Esophagus (tissue), 2 donors: Measurements from ENCODE around the gene SLC17A7. TPM values are rescaled to one million over a fixed set of nuclear protein-coding genes. Genes with fewer than 3 reads are reported as not detected.

Source experiments
- H3K27ac ChIP-seq, 2 donors: one replicate each; pipeline ENCODE4 v1.5.1; 2013; ENCODE audit warnings: low read depth in 2 of 2, mild to moderate bottlenecking in 2 of 2, inconsistent platforms in 1 of 2, low read length in 1 of 2, moderate library complexity in 1 of 2
- H3K27me3 ChIP-seq, 2 donors: one replicate each; pipeline ENCODE4 v1.6.1; 2013; ENCODE audit warnings: low read length in 2 of 2, control low read depth in 1 of 2, mild to moderate bottlenecking in 1 of 2; ENCODE audit not compliant: insufficient read depth in 2 of 2, control insufficient read depth in 1 of 2
- H3K36me3 ChIP-seq, 2 donors: one replicate each; pipeline ENCODE4 v1.6.1; 2013; ENCODE audit warnings: low read length in 1 of 2; ENCODE audit not compliant: control insufficient read depth in 2 of 2, insufficient read depth in 2 of 2
- H3K4me1 ChIP-seq, 2 donors: one replicate each; pipeline ENCODE4 v1.6.1; 2013; ENCODE audit warnings: low read length in 1 of 2; ENCODE audit not compliant: control insufficient read depth in 2 of 2, insufficient read depth in 2 of 2
- H3K4me3 ChIP-seq, 2 donors: one replicate each; pipeline ENCODE4 v1.5.1; 2013; ENCODE audit warnings: low read length in 2 of 2, mild to moderate bottlenecking in 2 of 2, low read depth in 1 of 2, moderate library complexity in 1 of 2
- H3K9me3 ChIP-seq, 2 donors: one replicate each; pipeline ENCODE4 v1.6.1; 2013; ENCODE audit warnings: mild to moderate bottlenecking in 2 of 2, low read depth in 1 of 2, low read length in 1 of 2, moderate library complexity in 1 of 2; ENCODE audit not compliant: control insufficient read depth in 2 of 2, insufficient read depth in 1 of 2
- WGBS, 2 donors: extraction: QIAGEN DNeasy Blood & Tissue Kit; methylation state at CpG; one replicate each; pipeline ENCODE4 v1.1.7; 2013; 5-methylcytosine and 5-hydroxymethylcytosine counted together
- polyA plus RNA-seq, 2 donors: library from polyadenylated mRNA; stranded (reverse); fragments of 200-250 nt; gene quantifications; one replicate each; pipeline ENCODE4 v1.2.3, GENCODE V29; 2013
- donor health status: healthy with polysubstance abuse.
- donor health status: Bipolar disorder and iron deficiency.

Gene SLC17A7
- polyA plus RNA-seq, 2 donors = 0.28 to 0.29 TPM

- peaks cover 2% of the 10 kb centered on the region in 2 donors for H3K4me1 ChIP-seq
- H3K27me3 ChIP-seq = peaks cover 0 to 12% of the 10 kb centered on the region in 2 donors
- no peak overlapping the region for H3K4me3 ChIP-seq
- H3K27ac ChIP-seq = no peak overlapping the region
- H3K9me3 ChIP-seq = peaks cover 0 to 5% of the 10 kb centered on the region in 2 donors
- no peaks in the 10 kb centered on the region for H3K36me3 ChIP-seq
- 36 to 37% methylated on average over 6 of the region's 6 CpGs for WGBS, 2 donors
These were observed 1.5 kb downstream of the SLC17A7 start for GRCh38 chr19:49439836-49440235.

- Histone ChIP-seq H3K4me1 (peaks cover 2% of the 10 kb centered on the region in 2 donors), H3K9me3 (peaks cover 0 to 5% of the 10 kb centered on the region in 2 donors), H3K36me3 (no peaks in the 10 kb centered on the region), H3K27ac (no peak overlapping the region), H3K4me3 (no peak overlapping the region), H3K27me3 (peaks cover 0 to 17% of the 10 kb centered on the region in 2 donors)
- WGBS, 2 donors = 9 to 20% methylated on average over 6 of the region's 6 CpGs
These were observed 3.1 kb downstream of the SLC17A7 start for GRCh38 chr19:49438261-49438660.

- H3K27me3 ChIP-seq = peaks cover 0 to 22% of the 10 kb centered on the region in 2 donors
- no peak overlapping the region for H3K27ac ChIP-seq
- H3K4me3 ChIP-seq = no peak overlapping the region
- WGBS, 2 donors = 13% methylated on average over 8 of the region's 8 CpGs
- no peaks in the 10 kb centered on the region for H3K36me3 ChIP-seq
- peaks cover 2% of the 10 kb centered on the region in 2 donors for H3K4me1 ChIP-seq
- peaks cover 0 to 5% of the 10 kb centered on the region in 2 donors for H3K9me3 ChIP-seq
These were observed 4.1 kb downstream of the SLC17A7 start for GRCh38 chr19:49437231-49437630.

- Histone ChIP-seq H3K27ac (no peak overlapping the region), H3K4me3 (no peak overlapping the region), H3K36me3 (no peaks in the 10 kb centered on the region), H3K27me3 (peaks cover 0 to 24% of the 10 kb centered on the region in 2 donors), H3K9me3 (peaks cover 0 to 9% of the 10 kb centered on the region in 2 donors), H3K4me1 (peaks cover 2% of the 10 kb centered on the region in 2 donors)
- 15 to 20% methylated on average over 31 to 42 of the region's 42 CpGs for whole genome bisulfite sequencing, 2 donors
These were observed 4.8 kb downstream of the SLC17A7 start for GRCh38 chr19:49436381-49437017.

GRCh38 chr19:49435670-49436069 lies 5.7 kb downstream of the SLC17A7 start:
- Histone ChIP-seq H3K27me3 (peaks cover 0 to 22% of the 10 kb centered on the region in 2 donors), H3K4me1 (peaks cover 0 to 2% of the 10 kb centered on the region in 2 donors), H3K27ac (no peak overlapping the region), H3K9me3 (peaks cover 0 to 12% of the 10 kb centered on the region in 2 donors), H3K36me3 (no peaks in the 10 kb centered on the region), H3K4me3 (no peak overlapping the region)
- 86 to 87% methylated on average over 10 of the region's 10 CpGs for WGBS, 2 donors

- Histone ChIP-seq H3K36me3 (no peaks in the 10 kb centered on the region), H3K27ac (no peak overlapping the region), H3K9me3 (peaks cover 0 to 12% of the 10 kb centered on the region in 2 donors), H3K27me3 (peaks cover 0 to 22% of the 10 kb centered on the region in 2 donors), H3K4me1 (peaks cover 0 to 2% of the 10 kb centered on the region in 2 donors), H3K4me3 (no peak overlapping the region)
- 87 to 89% methylated on average over 18 of the region's 18 CpGs for whole genome bisulfite sequencing, 2 donors
These were observed 6.3 kb downstream of the SLC17A7 start for GRCh38 chr19:49434907-49435583.

- H3K36me3 ChIP-seq = no peaks in the 10 kb centered on the region
- peaks cover 0 to 12% of the 10 kb centered on the region in 2 donors for H3K9me3 ChIP-seq
- 21 to 29% methylated on average over 31 of the region's 31 CpGs for WGBS, 2 donors
- peaks cover 0 to 2% of the 10 kb centered on the region in 2 donors for H3K4me1 ChIP-seq
- no peak overlapping the region for H3K4me3 ChIP-seq
- H3K27ac ChIP-seq = no peak overlapping the region
- H3K27me3 ChIP-seq = peaks cover 0 to 25% of the 10 kb centered on the region in 2 donors
These were observed 8.0 kb downstream of the SLC17A7 start for GRCh38 chr19:49433240-49433901.

- WGBS, 2 donors = 15 to 18% methylated on average over 63 of the region's 63 CpGs
- Histone ChIP-seq H3K27me3 (peaks cover 0 to 26% of the 10 kb centered on the region in 2 donors), H3K4me1 (peaks cover 2 to 4% of the 10 kb centered on the region in 2 donors), H3K9me3 (peaks cover 0 to 12% of the 10 kb centered on the region in 2 donors), H3K4me3 (no peak overlapping the region), H3K36me3 (no peaks in the 10 kb centered on the region), H3K27ac (no peak overlapping the region)
These were observed 8.9 kb downstream of the SLC17A7 start for GRCh38 chr19:49432141-49433073.

- Histone ChIP-seq H3K27me3 (peaks cover 0 to 21% of the 10 kb centered on the region in 2 donors), H3K27ac (no peak overlapping the region), H3K4me3 (no peak overlapping the region), H3K36me3 (no peaks in the 10 kb centered on the region), H3K4me1 (peaks cover 2 to 4% of the 10 kb centered on the region in 2 donors), H3K9me3 (peaks cover 0 to 9% of the 10 kb centered on the region in 2 donors)
- WGBS, 2 donors = 48 to 60% methylated on average over 24 to 29 of the region's 29 CpGs
These were observed 10.0 kb downstream of the SLC17A7 start for GRCh38 chr19:49431330-49431749.
